ENCODE measurements around the gene BTBD6.

BTBD6 gene

GRCh38 chr14:105206873-105207272 lies 41.5 kb upstream of the BTBD6 start:
- TF ChIP-seq SNAI2 (CRISPR knock-in tag; IDR thresholded peaks at IDR 0.05): no peak
- TF ChIP-seq RARB (CRISPR knock-in tag; IDR thresholded peaks at IDR 0.05): no peak
- TF ChIP-seq POU6F1 (CRISPR knock-in tag; IDR thresholded peaks at IDR 0.05; ENCODE audit: borderline replicate concordance, low read depth): no peak
- TF ChIP-seq TSHZ2 (CRISPR knock-in tag; IDR thresholded peaks at IDR 0.05): no peak
- no peak for TF ChIP-seq ARNTL (CRISPR knock-in tag; IDR thresholded peaks at IDR 0.05; ENCODE audit: borderline replicate concordance, low read depth)
- TF ChIP-seq ZNF8 (CRISPR knock-in tag; IDR thresholded peaks at IDR 0.05): no peak
- TF ChIP-seq PATZ1 (CRISPR knock-in tag; IDR thresholded peaks at IDR 0.05; ENCODE audit: borderline replicate concordance): no peak
- no peak for ATAC-seq

DNA sequence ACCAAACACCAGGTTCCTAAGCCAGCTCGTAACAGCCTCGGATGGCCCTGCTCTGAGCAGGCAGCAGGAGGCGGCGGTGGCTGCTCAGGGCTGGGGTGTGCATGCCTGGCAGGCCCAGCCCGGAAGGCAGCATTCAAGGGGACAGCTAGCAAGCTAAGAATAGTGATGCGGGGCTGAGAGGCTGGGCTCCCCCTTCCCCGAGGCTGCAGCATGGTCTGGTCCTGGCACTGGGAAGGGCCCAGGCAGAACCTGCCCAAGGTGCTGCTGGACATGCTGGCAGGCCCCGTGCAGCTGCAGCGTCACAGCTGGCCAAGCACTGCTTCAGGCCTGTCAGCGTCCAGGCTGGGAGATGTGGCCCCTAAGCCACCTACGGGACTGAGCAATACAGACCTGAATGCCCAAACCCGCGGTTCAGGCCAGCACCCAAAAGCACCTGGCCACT lies 40.9 kb upstream of the BTBD6 start:
- TF ChIP-seq ARNTL (CRISPR knock-in tag; IDR thresholded peaks at IDR 0.05; ENCODE audit: borderline replicate concordance, low read depth) (no peak), ZNF565 (CRISPR knock-in tag; conservative IDR thresholded peaks at IDR 0.05; ENCODE audit: low read depth) (no peak), ESRRG (CRISPR knock-in tag; IDR thresholded peaks at IDR 0.05) (no peak), CSDC2 (CRISPR knock-in tag; IDR thresholded peaks at IDR 0.05) (no peak), ZNF70 (CRISPR knock-in tag; IDR thresholded peaks at IDR 0.05) (no peak), SNAI2 (CRISPR knock-in tag; IDR thresholded peaks at IDR 0.05) (no peak), ZNF8 (CRISPR knock-in tag; IDR thresholded peaks at IDR 0.05) (no peak), TOX (CRISPR knock-in tag; IDR thresholded peaks at IDR 0.05; ENCODE audit: borderline replicate concordance) (no peak), ISL1 (CRISPR knock-in tag; IDR thresholded peaks at IDR 0.05) (no peak), BACH2 (CRISPR knock-in tag; IDR thresholded peaks at IDR 0.05; ENCODE audit: borderline replicate concordance) (no peak), GLIS3 (CRISPR knock-in tag; IDR thresholded peaks at IDR 0.05) (no peak), TSHZ2 (CRISPR knock-in tag; IDR thresholded peaks at IDR 0.05) (no peak), RARB (CRISPR knock-in tag; IDR thresholded peaks at IDR 0.05) (no peak), PPARA (CRISPR knock-in tag; IDR thresholded peaks at IDR 0.05; ENCODE audit: borderline replicate concordance) (no peak), ZC3H10 (CRISPR knock-in tag; IDR thresholded peaks at IDR 0.05) (no peak), PATZ1 (CRISPR knock-in tag; IDR thresholded peaks at IDR 0.05; ENCODE audit: borderline replicate concordance) (no peak)
- no peak for ATAC-seq

DNA sequence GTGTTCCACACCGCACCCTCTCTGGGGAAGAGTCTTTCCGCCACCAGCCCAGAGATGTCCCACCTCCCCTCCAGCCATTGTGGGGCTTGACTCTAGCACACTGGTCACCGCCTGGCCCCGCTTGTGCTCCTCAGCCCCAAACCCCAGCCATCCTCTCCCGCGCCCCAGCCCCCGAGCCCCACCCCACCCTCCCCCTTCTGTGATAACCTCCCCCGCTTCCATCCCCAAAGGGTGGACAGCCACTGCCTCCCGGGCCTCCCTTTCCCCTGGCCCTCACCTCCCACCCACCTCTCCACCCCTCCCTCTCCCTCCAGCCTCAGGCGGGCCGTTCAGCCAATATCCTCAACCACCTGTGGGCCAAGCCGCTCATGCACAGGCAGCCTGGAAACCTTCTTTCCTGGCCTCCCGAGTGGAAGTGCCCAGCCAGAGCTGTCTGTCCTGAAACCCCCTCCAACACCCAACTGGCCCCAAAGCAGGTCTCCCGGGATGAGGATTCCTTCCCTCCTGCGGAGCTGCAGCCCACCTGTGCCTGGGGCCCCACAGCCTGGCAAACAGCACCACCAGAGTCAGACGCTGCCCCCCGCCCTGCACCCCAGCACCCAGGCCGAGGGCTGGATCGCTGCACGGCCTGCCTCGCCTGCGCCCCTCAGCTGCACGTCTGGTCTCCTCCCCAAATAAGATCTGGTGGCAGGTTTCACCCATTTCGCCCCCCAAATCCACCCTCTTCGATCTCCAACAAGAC lies 40.2 kb upstream of the BTBD6 start:
- no peak for ATAC-seq
- TF ChIP-seq ISL1 (CRISPR knock-in tag; IDR thresholded peaks at IDR 0.05) (no peak), ZC3H10 (CRISPR knock-in tag; IDR thresholded peaks at IDR 0.05) (no peak), POU6F1 (CRISPR knock-in tag; IDR thresholded peaks at IDR 0.05; ENCODE audit: borderline replicate concordance, low read depth) (no peak), PPARA (CRISPR knock-in tag; IDR thresholded peaks at IDR 0.05; ENCODE audit: borderline replicate concordance) (no peak), ZFP3 (CRISPR knock-in tag; IDR thresholded peaks at IDR 0.05) (no peak), ZFP30 (CRISPR knock-in tag; IDR thresholded peaks at IDR 0.05) (no peak), TCF4 (CRISPR knock-in tag; IDR thresholded peaks at IDR 0.05; ENCODE audit: borderline replicate concordance) (no peak), ARNTL (CRISPR knock-in tag; IDR thresholded peaks at IDR 0.05; ENCODE audit: borderline replicate concordance, low read depth) (no peak), ZNF8 (CRISPR knock-in tag; IDR thresholded peaks at IDR 0.05) (no peak), GLIS3 (CRISPR knock-in tag; IDR thresholded peaks at IDR 0.05) (no peak), PATZ1 (CRISPR knock-in tag; IDR thresholded peaks at IDR 0.05; ENCODE audit: borderline replicate concordance) (no peak), ZNF70 (CRISPR knock-in tag; IDR thresholded peaks at IDR 0.05) (no peak)
